GM21723 (cell line): ENCODE results near the gene PPFIBP1.

Source experiments
- ATAC-seq: cut with Tn5 transposase; IDR thresholded peaks from one replicate; pipeline ENCODE4 v1.9.1; 2021; ENCODE audit warnings: mild to moderate bottlenecking, moderate library complexity; ENCODE audit not compliant: unreplicated experiment

The PPFIBP1 gene

DNA sequence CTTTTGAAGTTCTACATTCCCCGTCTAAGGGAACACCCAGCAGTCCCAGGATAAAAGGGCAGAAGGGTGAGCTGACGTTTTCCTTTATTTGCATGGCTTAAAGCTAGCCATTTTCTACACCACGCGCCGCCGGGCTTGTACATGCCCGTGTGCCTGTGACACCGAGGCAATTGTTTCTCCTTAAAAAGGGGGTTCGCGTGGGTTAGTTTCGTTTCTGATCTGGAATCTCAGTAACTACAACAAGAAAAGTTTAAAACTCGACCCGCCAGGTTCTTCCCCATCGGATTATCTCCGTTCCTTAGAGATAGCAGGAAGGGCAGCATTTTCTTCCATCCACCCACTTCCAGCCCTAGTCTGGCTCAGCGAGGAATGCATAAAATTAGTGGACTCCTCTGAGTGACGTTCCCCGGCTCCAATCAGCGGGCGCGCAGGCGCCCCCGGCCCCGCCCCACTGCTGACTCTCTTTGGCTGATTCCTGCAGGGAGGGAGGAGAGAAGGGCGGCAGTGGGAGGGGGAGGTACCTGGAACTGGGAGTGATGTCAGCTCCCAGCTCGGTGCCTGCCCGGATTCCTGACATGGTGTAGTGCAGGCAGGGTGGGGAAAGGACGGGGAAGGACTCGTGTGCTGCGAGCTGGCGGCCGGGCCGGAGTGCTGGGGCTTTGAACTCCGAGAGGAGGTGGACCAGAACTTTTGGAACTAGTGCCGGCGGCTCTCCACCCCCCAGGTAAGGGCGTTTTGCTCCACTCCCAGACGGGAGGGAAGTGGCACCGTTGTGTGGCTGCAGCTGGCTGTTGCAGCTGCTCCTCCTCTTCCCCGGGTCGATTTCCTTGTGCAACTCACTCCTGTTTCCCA lies at the start of gene PPFIBP1:
PPFIBP1 (plus strand) TSS at position 565 of the 852 bp plus-strand sequence. CDS start 109,191 bp downstream, outside the sequence.
- ATAC-seq, result peak; percentile 94

DNA sequence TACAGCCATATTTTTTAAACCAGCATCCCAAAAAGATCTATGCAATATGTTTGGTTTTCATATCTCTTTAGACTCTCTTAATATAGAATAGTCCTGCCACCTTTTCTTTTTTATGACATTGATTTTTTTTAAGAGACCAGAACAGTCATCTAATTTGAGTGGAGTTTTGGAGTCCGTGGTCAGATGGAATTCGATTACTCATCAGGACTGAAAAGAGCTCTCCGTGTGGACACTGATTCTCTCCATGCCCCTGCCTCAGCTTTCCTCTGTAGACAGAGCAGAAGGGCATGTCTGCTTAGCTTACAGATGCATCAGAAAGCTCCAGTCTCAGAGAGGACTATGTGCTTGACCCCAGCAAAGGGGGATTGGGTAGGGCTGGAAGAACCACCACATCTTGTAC lies 49.7 kb upstream of the PPFIBP1 start:
- no peak for ATAC-seq

- no peak for ATAC-seq
Measured at GRCh38 chr12:27477049-27477448, 47.0 kb upstream of the PPFIBP1 start.

DNA sequence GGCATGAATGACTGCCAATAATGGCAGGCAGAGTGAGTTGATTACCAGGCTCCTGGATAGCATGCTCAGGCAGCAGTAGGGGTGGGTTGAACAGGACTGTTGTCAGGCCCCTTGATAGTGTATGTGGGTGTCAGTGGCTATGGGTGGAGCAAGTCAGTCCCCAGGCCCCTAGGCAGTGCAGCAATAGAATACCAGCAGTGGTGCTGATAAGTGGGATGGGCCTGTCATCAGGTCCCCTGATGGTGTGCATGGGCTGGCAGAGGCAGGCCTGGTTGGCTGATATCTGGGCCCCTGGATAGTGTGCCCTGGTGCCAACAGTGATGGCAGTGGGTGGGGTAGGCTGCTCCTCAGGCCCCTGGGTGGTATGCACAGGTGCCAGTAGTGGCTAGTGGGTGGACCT lies 45.1 kb upstream of the PPFIBP1 start:
- ATAC-seq, result no peak

GRCh38 chr12:27480016-27480415 lies 44.0 kb upstream of the PPFIBP1 start:
- no peak for ATAC-seq

DNA sequence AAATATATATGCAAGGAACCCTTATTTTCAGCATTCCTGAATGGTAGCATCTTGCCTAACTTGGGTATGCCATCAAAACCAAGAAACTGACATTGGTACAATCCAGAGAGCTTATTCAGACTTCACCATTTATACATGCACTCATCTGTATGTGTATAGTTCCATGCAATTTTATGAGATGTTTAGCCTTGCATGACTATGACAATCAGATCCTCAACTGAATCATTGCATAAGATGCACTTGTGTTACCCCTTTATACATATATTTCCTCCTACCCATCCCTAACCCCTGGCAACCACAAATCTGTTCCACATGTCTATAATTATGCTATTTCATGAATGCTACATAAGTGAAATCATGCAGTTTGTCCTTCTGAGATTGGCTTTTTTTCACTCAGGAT lies 37.0 kb upstream of the PPFIBP1 start:
- ATAC-seq, result no peak

DNA sequence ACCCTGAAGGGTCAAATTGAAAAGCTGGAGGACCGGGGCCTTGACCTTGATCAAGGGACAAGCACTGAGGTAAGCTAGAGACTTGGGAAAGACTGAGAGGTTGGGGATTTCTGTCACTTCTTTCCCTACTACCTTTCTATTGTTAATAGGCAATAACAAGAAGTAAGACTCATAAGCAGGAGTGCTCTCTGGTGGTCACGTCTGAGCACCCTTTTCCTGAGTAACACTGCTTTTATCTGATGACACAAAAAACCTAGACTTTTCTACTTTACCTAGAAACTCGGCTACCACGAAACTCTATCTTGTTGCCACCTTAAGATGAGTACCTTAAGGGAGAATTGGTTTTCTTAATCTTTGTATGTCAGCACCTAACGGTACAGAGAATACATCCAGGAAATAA lies 35.5 kb upstream of the PPFIBP1 start:
- no peak for ATAC-seq

- ATAC-seq, result no peak
Measured at GRCh38 chr12:27491226-27491625, 32.8 kb upstream of the PPFIBP1 start.

DNA sequence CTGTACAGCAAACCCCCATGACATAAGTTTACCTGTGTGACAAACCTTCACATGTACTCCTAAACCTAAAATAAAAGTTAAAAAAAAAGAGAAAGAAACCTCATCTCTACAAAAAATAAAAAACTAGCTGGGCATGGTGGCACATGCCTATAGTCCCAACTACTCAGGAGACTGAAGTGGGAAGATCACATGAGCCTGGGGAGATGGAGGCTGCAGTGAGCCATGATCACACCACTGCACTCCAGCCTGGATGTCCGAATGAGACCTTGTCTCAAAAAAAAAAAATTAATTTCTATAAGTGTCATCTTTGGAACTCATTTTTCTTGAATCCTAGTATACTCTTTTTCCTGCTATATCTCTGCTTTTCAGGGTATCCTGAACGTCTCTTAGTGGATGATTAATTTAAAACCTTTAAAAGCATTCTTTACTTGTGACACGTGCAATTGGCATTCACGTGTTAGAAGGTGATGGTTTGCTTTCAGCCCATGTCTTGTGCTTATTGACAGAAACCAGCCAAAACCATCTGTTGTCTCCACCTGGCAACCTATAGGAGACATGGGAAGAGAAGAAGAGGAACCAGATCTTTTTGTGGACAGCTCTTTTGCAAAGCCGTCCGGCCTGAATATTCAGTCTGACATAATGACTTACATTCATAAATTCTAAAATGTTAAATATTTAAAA lies 30.6 kb upstream of the PPFIBP1 start:
- ATAC-seq, result no peak

GRCh38 chr12:27497446-27497845 lies 26.6 kb upstream of the PPFIBP1 start:
- ATAC-seq, result no peak

GRCh38 chr12:27498149-27498548 lies 25.9 kb upstream of the PPFIBP1 start:
- ATAC-seq, result no peak

GRCh38 chr12:27498761-27499160 lies 25.2 kb upstream of the PPFIBP1 start:
- ATAC-seq, result no peak

DNA sequence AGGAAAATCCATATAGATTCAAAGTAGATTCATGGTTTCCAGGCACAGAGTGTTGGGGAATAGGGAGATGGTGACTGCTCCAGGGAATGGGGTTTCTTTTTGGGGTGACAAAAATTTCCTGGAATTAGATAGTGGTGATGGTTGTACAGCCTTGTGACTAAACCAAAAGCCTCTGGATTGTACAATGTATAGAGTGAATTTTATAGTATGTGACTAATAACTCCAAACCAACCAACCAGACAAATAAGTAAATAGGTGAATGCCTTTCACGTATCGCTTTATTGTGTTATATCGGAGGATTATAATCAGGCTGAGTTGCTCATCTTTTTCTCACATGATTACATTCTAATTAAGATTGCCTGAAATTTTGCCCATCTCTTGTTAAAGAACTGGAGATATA lies 24.6 kb upstream of the PPFIBP1 start:
- no peak for ATAC-seq

DNA sequence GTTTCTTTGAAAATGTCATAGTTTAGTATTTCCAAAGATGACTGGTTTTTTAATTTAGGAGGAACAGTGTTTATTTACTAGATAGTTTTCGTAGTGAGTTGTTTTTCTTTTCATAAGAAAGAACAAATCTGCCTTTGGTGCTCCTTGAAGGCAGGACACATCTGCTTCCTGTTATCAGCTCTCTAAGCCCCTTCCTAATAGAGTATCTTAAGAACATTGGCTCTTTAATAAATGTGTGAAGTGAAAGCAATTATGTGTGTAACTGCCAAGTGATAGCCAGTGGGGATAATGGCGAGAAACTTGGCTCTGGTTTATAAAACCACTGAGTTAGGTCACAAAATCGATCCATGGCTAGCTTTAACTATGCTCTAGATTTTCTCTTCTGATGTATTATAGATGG lies 23.5 kb upstream of the PPFIBP1 start:
- ATAC-seq, result no peak

- ATAC-seq, result no peak
Measured at GRCh38 chr12:27502021-27502435, 22.0 kb upstream of the PPFIBP1 start.

- ATAC-seq, result no peak
Measured at GRCh38 chr12:27504507-27504906, 19.5 kb upstream of the PPFIBP1 start.

- ATAC-seq, result no peak
Measured at GRCh38 chr12:27505109-27505508, 18.9 kb upstream of the PPFIBP1 start.

DNA sequence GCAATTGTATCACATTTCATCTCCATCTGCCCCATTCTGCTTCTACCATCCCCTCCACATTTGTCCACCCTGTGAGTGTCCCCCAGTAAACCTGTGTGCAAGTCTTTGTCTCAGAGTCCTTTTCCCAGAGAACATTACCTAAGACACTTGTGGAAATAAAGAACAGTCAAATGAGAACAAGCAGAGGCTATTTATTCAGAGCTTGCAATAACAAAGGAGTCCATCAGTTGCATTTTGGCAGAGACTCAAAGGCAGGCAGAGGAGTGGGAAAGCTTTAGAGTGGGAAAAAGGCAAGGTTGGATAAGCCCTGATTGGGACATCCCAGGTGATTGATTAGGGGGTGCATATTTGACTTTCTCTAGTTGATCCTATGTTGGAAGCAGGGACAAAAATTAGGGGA lies 18.2 kb upstream of the PPFIBP1 start:
- no peak for ATAC-seq

DNA sequence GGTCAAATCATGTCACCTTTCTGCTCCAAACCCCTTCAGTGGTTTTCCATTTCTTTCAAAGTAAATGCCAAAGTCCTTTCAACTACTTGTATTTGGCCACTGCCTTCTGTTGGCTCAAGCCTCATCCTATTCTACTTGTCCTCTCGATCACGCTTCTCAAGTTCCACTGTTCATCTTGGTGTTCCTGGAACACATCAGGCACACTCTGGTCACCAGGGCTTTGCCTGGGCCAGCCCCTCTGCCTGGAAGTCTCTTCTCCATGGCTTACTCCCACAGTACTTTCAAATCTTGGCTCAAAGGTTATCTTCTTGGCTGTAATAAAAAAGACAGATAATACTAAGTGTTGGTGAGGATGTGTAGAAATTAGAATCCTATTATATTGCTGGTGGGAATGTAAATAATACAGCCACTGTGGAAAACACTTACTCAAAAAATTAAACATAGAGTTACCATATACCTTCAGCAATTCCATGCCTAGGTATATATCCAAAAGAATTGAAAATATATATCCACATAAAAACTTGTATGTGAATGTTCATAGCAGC lies 17.3 kb upstream of the PPFIBP1 start:
- ATAC-seq, result no peak

GRCh38 chr12:27508736-27509431 lies 15.1 kb upstream of the PPFIBP1 start:
- no peak for ATAC-seq

DNA sequence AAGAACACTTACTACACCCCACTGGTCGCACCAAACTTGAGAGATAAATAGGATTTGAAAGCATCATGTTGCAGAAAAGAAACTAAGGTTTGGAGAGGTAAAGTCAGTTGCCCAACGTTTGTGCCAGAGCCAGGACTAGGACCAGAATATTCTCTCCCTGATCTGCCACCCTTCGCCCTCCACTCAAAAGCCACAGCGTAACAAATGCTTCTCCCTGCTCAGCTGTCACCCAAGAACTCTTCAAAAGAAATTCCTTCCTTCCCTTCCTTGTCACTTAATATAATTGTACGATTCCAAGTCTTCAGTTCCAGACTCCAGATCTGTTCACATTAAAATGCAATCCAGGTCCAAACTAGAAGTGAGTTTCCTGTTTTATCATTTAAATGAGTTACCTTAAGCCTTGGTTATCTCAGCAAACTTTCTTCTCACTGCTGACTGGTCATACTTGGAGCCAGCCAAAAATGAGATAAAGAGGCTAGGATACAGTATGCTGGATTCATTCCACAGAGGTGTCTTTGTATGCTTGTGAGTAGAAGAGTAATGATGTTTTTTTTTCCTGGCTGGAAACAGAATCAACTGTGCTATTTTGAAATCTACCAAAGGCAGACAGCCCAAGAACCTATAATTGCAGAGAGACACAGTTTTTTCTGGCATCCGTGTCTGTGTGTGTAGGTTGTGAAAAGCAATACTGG lies 12.8 kb upstream of the PPFIBP1 start:
- no peak for ATAC-seq
